Fibroblast of pulmonary artery (primary cell): Measurements from ENCODE around the gene KRTAP10-2.

ENCODE experiments used
- DNase-seq: peaks from one replicate; pipeline ENCODE4 v3.0.0-alpha.2; 2010; ENCODE audit warnings: low read depth
- H3K4me3 ChIP-seq: replicated peaks from 2 replicates; pipeline ENCODE4 v1.5.1; 2011; ENCODE audit warnings: low read depth, mild to moderate bottlenecking, control low read depth, low read length, moderate library complexity
- TF ChIP-seq, protein P1 (sequence below): IDR thresholded peaks from 2 replicates; pipeline ENCODE4 v1.5.1; 2011; ENCODE audit warnings: mild to moderate bottlenecking, control low read depth, low read length, inconsistent platforms; ENCODE audit errors: missing control alignments

KRTAP10-2 gene

DNA sequence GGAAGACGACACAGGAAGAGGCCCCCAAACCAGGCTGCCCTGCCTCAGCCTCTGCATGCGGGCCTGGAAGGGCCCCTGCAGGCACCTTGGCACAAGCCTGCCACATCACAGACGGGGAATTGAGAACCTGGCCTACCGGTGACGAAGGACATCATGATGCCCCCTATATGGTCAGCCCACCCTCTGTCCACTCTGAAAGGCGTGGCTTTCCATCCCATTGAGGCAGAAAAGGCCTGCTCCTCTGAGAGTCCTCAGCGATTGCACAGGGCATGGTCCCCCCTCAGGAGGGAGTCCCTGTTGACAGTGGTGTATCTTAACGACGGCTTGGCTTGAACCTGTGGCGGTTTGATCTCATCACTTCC, 22.7 kb downstream of the KRTAP10-2 start:
- no peak for DNase-seq
- no peak overlapping the region for H3K4me3 ChIP-seq
- TF ChIP-seq, protein P1, sequence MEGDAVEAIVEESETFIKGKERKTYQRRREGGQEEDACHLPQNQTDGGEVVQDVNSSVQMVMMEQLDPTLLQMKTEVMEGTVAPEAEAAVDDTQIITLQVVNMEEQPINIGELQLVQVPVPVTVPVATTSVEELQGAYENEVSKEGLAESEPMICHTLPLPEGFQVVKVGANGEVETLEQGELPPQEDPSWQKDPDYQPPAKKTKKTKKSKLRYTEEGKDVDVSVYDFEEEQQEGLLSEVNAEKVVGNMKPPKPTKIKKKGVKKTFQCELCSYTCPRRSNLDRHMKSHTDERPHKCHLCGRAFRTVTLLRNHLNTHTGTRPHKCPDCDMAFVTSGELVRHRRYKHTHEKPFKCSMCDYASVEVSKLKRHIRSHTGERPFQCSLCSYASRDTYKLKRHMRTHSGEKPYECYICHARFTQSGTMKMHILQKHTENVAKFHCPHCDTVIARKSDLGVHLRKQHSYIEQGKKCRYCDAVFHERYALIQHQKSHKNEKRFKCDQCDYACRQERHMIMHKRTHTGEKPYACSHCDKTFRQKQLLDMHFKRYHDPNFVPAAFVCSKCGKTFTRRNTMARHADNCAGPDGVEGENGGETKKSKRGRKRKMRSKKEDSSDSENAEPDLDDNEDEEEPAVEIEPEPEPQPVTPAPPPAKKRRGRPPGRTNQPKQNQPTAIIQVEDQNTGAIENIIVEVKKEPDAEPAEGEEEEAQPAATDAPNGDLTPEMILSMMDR = no peak

GRCh38 chr21:44527983-44528633, 23.2 kb downstream of the KRTAP10-2 start:
- DNase-seq = no peak
- H3K4me3 ChIP-seq = no peak overlapping the region
- TF ChIP-seq, protein P1 = no peak

- TF ChIP-seq, protein P1 = no peak
- H3K4me3 ChIP-seq = no peak overlapping the region
- DNase-seq = no peak
These were observed 23.9 kb downstream of the KRTAP10-2 start for GRCh38 chr21:44527156-44527982.

GRCh38 chr21:44526096-44526997, 25.0 kb downstream of the KRTAP10-2 start:
- DNase-seq = no peak
- TF ChIP-seq, protein P1 = no peak
- H3K4me3 ChIP-seq = no peak overlapping the region

- TF ChIP-seq, protein P1 = no peak
- H3K4me3 ChIP-seq = no peak overlapping the region
- no peak for DNase-seq
These were observed 25.8 kb downstream of the KRTAP10-2 start for GRCh38 chr21:44525391-44526095.
